MG63 (cell line): ENCODE measurements around the gene CCR7. TPM values are rescaled to one million over a fixed set of nuclear protein-coding genes. Genes with fewer than 3 reads are reported as not detected.
A peak's percentile ranks its signal among the peaks of the same experiment; 100 is the strongest.
"Not testable (repeated sequence)": the region's sequence is repeated elsewhere in the genome, so short reads cannot be mapped to it uniquely, and the experiment has no call there.

Experiments
- DNase-seq: peaks from one replicate; pipeline ENCODE4 v3.0.0-alpha.2; 2020
- H3K27me3 ChIP-seq: fragments of 250-450 bp; sonication (Bioruptor Pico); 2 replicates; pipeline ENCODE4 v1.5.1; 2020; ENCODE audit warnings: mild to moderate bottlenecking, moderate library complexity
- H3K36me3 ChIP-seq: fragments of 250-450 bp; sonication (Bioruptor Pico); 2 replicates; pipeline ENCODE4 v1.5.1; 2020; ENCODE audit warnings: mild to moderate bottlenecking, moderate library complexity
- H3K4me3 ChIP-seq: fragments of 250-450 bp; sonication (Bioruptor Pico); 2 replicates; pipeline ENCODE4 v1.5.1; 2020; ENCODE audit warnings: mild to moderate bottlenecking, moderate library complexity
- H3K9me3 ChIP-seq: fragments of 250-450 bp; sonication (Bioruptor Pico); 2 replicates; pipeline ENCODE4 v1.5.1; 2020; ENCODE audit warnings: mild to moderate bottlenecking, moderate library complexity
- total RNA-seq: library from RNA; depleted of rRNA; stranded (reverse); fragments of >200 nt; shearing (Covaris generic); gene quantifications from 2 replicates; pipeline ENCODE4 v1.2.3, GENCODE V29; 2014; ENCODE audit warnings: low replicate concordance

The CCR7 gene
- total RNA-seq, 1 experiment from 2014 or later = not detected

DNA sequence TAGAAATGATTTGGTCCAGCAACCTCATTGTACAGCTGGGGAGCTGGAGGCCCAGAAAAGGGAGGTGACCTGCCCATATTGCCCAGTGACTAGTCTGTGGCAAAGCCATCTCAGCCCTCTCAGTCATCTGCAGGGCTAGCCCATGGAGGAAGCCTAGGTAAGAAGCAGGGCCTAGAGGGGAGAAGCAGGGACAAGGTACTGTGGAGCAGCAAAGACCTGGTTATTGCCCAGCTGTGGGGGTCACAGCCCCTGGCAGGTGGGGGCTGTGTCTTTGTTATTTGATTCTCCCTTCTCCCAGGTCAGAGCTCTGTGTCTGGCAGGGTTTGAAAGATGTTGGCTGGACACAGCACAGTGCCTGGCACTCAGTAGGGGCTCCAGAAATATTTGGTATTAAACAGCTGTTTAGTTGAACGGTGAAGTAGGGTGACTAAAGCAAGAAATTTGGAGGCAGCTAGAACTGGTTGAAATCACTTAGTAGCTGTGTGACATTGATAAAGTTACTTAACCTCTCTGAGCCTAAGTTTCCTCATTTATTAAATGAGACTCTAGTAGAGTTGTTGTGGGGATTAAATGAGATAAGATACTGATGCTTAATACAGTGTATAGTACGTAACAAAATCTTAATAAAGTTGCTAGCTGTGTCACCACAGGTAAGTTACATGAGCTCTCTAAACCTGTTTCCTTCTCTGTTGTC is 17.3 kb downstream of the CCR7 start:
- no peak overlapping the region for H3K4me3 ChIP-seq
- no peaks in the 10 kb centered on the region for H3K36me3 ChIP-seq
- DNase-seq = no peak

DNA sequence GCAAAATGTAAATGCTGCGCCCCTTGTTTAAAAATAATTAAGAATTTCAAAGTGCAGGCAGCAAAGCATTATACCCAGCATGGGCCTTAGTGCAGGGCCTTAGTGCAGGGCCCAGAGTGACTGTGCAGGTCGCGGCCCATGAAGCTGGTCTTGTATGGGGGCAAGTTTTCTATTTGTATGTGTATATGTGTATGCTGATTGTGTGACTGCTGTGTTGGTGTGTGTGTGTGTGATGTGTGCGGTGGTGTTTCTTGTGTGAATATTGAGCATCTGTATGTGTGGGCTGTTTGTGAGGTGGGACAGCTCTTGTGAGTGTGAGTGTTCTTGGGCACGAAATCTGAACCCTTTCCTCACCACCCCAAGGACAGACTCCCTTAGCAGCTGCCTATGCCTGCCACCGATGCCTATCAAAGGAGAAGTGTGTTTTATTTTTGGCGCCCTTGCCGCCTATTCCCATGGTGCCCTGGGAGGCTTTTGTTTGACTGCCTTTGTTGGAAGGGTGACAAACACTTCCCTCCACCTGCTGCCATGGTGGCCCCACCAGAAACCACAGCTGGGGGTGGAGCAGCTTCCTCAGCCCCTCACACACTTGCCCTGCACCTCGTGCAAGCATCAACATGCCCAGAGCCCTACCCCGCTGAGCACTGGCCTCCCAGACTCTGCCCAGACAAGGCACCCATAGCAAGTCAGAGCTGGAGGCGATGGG is 18.0 kb downstream of the CCR7 start:
- H3K27me3 ChIP-seq = no peaks in the 10 kb centered on the region
- H3K36me3 ChIP-seq = no peaks in the 10 kb centered on the region
- DNase-seq = no peak
- no peaks in the 10 kb centered on the region for H3K9me3 ChIP-seq
- H3K4me3 ChIP-seq = no peak overlapping the region

More for the DNA sequence above, 17.3 kb downstream of the CCR7 start:
- Histone ChIP-seq H3K27me3 (no peaks in the 10 kb centered on the region), H3K9me3 (no peaks in the 10 kb centered on the region)

DNA sequence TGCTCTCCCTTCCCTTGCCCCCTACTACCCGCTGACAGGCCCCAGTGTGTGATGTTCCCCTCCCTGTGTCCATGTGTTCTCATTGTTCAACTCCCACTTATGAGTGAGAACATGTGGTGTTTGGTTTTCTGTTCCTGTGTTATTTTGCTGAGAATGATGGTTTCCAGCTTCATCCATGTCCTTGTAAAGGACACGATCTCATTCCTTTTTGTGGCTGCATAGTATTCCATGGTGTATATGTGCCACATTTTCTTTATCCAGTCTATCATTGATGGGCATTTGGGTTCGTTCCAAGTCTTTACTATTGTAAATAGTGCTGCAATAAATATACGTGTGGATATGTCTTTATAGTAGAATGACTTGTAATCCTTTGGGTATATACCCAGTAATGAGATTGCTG is 18.8 kb downstream of the CCR7 start:
- not testable (repeated sequence) for H3K36me3 ChIP-seq, H3K27me3 ChIP-seq, H3K9me3 ChIP-seq, DNase-seq, H3K4me3 ChIP-seq

DNA sequence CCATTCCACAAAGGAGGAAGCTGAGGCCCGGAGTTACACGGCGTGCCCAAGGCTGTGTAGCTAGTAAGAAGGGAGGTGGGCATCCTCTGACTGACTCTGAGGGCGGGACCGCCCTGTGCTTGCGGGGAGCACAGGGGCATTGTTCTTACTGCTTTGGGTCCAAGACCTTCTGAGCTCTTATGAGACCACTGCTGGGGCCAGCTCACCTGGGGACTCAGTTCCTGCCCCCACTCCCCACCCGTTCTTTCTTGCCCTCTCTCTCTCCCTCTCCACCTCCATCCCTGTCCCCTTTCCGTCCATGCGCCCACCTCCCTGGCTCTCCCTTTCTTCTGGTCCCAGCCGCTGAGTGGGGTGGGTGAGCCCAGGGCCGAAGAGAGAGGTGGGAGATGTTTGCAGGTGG is 19.6 kb downstream of the CCR7 start:
- H3K36me3 ChIP-seq = no peaks in the 10 kb centered on the region
- H3K9me3 ChIP-seq = no peaks in the 10 kb centered on the region
- no peak for DNase-seq
- no peak overlapping the region for H3K4me3 ChIP-seq
- H3K27me3 ChIP-seq = no peaks in the 10 kb centered on the region

DNA sequence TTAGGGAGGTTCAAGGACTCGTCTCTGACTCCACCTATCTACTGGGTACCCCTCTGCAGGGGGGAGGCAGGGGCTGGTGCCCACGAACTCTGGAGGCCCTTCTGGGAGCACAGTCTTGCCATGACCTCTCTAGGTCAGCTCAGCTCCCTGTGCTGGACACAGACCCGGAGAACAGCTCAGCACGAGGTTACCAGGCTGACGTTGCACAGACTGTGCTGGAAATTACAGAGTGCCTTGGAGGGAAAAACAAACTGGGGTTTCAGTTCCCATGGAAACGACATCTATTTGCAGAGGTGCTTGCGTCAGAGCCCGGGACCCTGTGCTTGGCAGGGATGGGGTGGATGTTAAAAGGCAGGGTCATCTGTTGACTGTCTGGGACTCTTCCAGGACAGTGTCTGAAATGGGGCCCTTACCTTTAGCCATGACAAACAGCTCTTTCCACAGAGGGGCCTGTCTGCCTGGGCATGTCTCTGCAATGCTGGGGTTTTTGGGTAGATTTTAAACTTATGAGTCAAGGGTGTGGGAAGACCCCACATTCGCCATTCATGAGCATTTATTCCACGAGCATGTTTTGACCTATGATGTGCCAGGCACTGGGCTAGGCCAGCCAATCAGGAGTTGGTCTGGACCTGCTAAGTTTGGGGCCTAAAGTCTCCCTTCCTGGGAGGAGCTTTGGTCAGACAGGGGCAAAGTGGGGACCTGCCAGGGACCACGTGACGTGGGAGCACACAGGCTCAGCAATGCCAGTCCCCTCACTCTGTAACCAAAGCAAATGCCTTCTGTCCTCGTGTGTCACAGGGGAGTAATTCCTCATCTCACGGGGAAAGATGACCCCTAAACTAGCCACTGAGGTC is 22.5 kb downstream of the CCR7 start:
- Histone ChIP-seq H3K27me3 (no peaks in the 10 kb centered on the region), H3K4me3 (no peak overlapping the region), H3K36me3 (no peaks in the 10 kb centered on the region), H3K9me3 (no peaks in the 10 kb centered on the region)
- DNase-seq = no peak

DNA sequence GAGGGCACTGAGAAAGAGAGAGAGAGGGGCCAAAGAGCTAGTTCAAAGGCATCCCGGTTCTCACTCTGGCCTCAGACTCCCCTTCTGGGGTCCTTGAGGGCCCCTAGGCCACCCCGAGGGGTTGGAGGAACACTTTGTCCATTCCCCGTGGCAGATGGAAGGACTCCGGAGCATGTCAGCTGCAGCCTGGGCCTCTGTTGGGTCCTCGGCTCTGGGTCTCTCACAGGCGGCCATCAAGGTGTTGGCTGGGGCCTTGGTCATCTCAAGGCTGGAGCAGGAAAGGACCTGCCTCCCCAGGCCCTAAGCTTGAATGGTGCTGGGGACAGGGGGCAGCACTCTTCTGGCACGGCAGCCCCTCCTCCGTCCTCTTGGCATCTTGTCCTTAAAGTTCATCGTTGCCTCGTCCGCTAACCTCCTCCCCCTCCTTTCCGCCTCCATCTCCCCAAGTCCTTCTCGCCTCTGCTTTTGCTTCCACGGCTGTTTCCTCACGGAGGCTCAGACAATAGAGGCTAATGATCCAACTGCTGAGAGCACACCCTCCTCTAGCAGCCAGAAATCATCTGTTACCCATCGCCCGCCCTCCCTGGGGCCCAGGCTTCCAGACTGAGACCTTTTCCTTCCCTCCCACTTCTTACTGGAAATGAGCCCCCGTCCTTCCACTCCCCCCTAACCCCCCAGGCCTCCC is 23.3 kb downstream of the CCR7 start:
- Histone ChIP-seq H3K4me3 (no peak overlapping the region), H3K36me3 (no peaks in the 10 kb centered on the region), H3K9me3 (no peaks in the 10 kb centered on the region), H3K27me3 (no peaks in the 10 kb centered on the region)
- no peak for DNase-seq

- no peak overlapping the region for H3K4me3 ChIP-seq
- H3K9me3 ChIP-seq = no peaks in the 10 kb centered on the region
- H3K27me3 ChIP-seq = no peaks in the 10 kb centered on the region
- H3K36me3 ChIP-seq = no peaks in the 10 kb centered on the region
- no peak for DNase-seq
Observed at GRCh38 chr17:40541060-40541872, 24.0 kb downstream of the CCR7 start.

- H3K36me3 ChIP-seq = no peaks in the 10 kb centered on the region
- DNase-seq = no peak
- no peaks in the 10 kb centered on the region for H3K27me3 ChIP-seq
- no peak overlapping the region for H3K4me3 ChIP-seq
- H3K9me3 ChIP-seq = no peaks in the 10 kb centered on the region
Observed at GRCh38 chr17:40540448-40540847, 24.8 kb downstream of the CCR7 start.

DNA sequence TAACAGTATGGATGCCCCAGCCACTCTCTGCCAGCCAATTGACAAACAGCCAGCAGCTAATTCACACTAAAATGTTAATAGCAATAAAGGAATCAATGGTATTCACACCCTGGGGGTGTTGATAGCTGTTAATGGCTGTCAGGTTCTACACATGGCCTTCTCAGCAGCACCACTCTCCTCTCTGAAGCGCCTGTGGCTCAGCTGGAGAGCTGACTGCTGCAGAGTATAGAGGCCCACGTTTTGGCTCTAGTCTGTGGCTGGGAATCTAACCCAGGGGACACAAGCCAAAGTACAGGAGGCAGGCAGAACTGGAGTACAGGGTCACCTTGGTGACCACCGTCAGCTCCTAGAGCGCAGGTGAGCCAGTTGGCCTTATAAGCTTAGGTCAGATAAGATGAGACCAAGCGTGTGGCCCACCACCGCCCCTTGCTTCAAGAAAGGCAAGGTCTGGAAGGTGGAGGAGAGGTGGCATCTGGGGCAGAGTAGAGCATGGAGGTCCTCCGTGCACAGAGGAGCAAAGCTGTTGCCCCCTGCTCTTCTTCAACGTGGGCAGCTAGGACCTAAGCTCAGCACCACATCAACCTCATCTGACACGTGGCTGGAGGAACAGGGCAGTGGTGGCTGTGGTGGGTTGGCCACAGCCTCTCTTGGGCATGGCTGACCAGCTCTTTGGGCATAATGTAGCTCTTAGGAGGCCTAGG is 25.4 kb downstream of the CCR7 start:
- Histone ChIP-seq H3K36me3 (no peaks in the 10 kb centered on the region), H3K4me3 (no peak overlapping the region), H3K9me3 (no peaks in the 10 kb centered on the region), H3K27me3 (no peaks in the 10 kb centered on the region)
- DNase-seq = no peak

- Histone ChIP-seq H3K36me3 (no peaks in the 10 kb centered on the region), H3K9me3 (no peaks in the 10 kb centered on the region), H3K27me3 (no peaks in the 10 kb centered on the region), H3K4me3 (no peak overlapping the region)
- no peak for DNase-seq
Observed at GRCh38 chr17:40538936-40539705, 26.2 kb downstream of the CCR7 start.

DNA sequence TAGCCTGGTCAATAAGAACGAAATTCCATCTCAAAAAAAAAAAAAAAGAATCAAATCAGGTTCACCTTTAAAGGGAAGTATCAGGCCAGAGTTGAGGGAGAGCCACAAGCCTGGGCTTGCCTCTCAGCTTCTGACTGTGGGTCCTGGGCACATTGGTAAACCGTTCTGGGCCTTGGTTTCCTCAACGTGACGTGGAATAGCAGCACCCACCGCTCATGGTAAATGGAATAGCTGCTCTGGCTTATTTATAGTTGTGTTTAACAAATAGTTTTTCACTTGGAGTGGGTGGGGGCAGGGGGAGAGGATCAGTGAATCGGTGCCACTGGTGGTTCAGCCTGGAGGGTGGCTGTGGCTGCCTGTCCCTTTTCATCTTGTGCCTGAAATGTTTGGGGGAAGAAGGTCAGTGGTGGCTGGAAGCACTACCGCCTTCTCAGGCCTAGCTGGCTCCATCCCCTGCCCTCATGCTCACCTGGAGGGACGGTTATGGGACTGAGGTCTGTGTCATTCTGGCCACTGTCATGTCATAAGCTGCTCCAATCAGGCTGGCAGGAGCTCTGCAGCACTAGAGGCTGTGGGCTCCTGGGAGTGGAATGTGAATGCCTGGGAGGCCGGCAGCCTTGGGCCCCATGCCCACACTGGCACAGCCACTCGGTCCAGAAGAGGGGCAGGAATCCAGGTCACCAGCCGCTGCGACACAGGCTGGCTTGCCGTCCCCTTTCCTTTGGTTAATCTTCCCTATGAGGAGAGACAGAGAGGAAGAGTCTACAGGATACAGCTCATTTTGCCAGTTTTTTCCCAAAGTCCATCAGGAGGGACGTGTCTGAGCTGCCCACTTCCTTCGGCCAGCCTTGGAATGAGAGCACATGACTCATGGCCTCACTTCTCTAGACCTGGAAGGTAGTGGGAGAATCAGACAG is 27.0 kb downstream of the CCR7 start:
- no peaks in the 10 kb centered on the region for H3K9me3 ChIP-seq
- no peak overlapping the region for H3K4me3 ChIP-seq
- no peaks in the 10 kb centered on the region for H3K27me3 ChIP-seq
- H3K36me3 ChIP-seq = no peaks in the 10 kb centered on the region
- peak; percentile 57 for DNase-seq

DNA sequence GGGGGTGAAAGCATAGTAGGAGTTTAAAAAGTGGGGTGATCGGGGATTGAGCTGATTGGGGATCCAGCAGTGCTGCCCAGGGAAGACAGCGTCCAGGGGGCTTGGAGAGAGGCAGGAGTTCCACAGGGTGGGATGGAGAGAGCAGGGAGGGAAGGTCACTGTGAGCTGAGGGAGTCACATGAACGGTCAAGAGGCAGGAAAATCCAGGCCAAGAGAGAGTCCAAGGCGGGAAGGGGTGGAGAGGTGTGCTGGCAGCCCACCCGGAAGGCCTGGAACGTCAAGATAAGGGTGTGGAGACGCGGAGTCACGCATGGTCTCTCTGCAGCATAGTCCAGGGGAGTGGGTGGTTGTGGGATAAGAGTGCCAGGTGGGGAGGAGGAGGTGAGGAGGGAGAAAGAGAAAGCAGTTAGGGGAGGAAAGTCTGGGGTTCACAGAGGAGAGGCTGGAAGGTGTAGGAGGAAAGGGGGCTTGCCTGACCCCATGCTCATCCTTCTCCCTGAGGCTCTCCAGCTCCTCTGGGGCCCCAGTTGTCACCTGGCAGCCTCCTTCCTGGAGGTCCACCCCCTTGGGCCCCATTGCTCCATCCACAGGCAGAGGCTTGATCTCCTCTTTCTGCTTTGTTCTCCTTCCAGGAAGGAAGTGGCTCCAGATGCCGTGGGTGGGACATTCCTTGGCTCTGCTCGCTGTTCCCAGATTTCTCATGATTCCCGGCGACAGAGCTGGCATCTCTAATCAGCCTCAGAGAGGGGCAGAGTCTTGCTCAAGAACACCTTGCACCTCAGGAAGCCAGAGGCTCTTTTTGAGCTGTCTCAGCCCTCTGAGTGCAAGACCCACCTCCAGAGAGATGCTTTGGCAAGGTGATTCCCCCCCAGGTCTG is 28.7 kb downstream of the CCR7 start:
- Histone ChIP-seq H3K9me3 (no peaks in the 10 kb centered on the region), H3K27me3 (no peaks in the 10 kb centered on the region), H3K36me3 (no peaks in the 10 kb centered on the region), H3K4me3 (no peak overlapping the region)
- peak; percentile 42 for DNase-seq

DNA sequence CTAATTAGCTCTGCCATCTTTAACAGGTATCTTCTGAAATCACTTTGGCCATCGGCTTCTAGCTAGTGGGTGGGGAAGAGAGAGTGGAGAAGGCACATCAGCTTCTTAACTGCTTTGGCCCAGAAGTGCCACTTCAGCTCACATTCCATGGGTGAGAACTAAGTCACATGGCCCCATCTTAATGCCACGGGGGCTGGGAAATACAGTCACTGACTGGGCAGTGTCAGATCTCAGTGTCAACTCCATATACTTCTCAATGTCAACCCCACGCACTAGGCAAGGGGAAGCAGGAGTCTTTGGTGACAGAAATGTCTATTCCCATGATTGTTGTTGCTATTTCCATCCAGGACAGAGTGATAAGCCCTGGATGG is 29.4 kb downstream of the CCR7 start:
- no peak overlapping the region for H3K4me3 ChIP-seq
- H3K9me3 ChIP-seq = no peaks in the 10 kb centered on the region
- no peaks in the 10 kb centered on the region for H3K27me3 ChIP-seq
- no peaks in the 10 kb centered on the region for H3K36me3 ChIP-seq
- no peak for DNase-seq
